Neural cell (in vitro differentiated cells): Measurements from ENCODE around the gene HEXD. TPM values are rescaled to one million over a fixed set of nuclear protein-coding genes. Genes with fewer than 3 reads are reported as not detected.
"Not testable (repeated sequence)": the region's sequence is repeated elsewhere in the genome, so short reads cannot be mapped to it uniquely, and the experiment has no call there.

Experiments used
- H2AFZ ChIP-seq: fragments of 200-600, 300-800 bp; sonication (generic), shearing (Covaris generic); 2 replicates; pipeline ENCODE4 v1.6.0; 2014; ENCODE audit warnings: low read depth, mild to moderate bottlenecking, antibody characterized with exemption, low read length, moderate library complexity
- H3F3A ChIP-seq: fragments of 200-600 bp; shearing (Covaris generic); 2 replicates; pipeline ENCODE4 v1.6.1; 2016; ENCODE audit warnings: mild to moderate bottlenecking, moderate library complexity, mixed read lengths, antibody characterized with exemption, low read length; ENCODE audit not compliant: insufficient read depth, poor library complexity, severe bottlenecking
- H3K27ac ChIP-seq: fragments of 200-600, 300-800 bp; sonication (generic), shearing (Covaris generic); 2 replicates; pipeline ENCODE4 v1.5.1; 2014; ENCODE audit warnings: mild to moderate bottlenecking, low read length, moderate library complexity
- H3K27me3 ChIP-seq: fragments of 300-800, 200-600 bp; sonication (generic), shearing (Covaris generic); 2 replicates; pipeline ENCODE4 v1.6.0; 2014; ENCODE audit warnings: mild to moderate bottlenecking, low read depth, low read length, moderate library complexity; ENCODE audit not compliant: insufficient read depth
- H3K36me3 ChIP-seq: fragments of 300-800, 200-600 bp; sonication (generic), shearing (Covaris generic); 2 replicates; pipeline ENCODE4 v1.5.1; 2014; ENCODE audit warnings: mild to moderate bottlenecking, antibody characterized with exemption, low read length, moderate library complexity; ENCODE audit not compliant: insufficient read depth
- H3K4me2 ChIP-seq: fragments of 300-800, 200-600 bp; sonication (generic), shearing (Covaris generic); 2 replicates; pipeline ENCODE4 v1.6.0; 2014; ENCODE audit warnings: mild to moderate bottlenecking, low read length
- H3K4me3 ChIP-seq: fragments of 300-800, 200-600 bp; sonication (generic), shearing (Covaris generic); 2 replicates; pipeline ENCODE4 v1.5.1; 2014; ENCODE audit warnings: mild to moderate bottlenecking, low read length, moderate library complexity
- H3K79me2 ChIP-seq: fragments of 200-600 bp; shearing (Covaris generic); replicated peaks from 2 replicates; pipeline ENCODE4 v1.6.0; 2014; ENCODE audit warnings: mild to moderate bottlenecking, low read length, moderate library complexity; ENCODE audit not compliant: insufficient read depth
- H3K9ac ChIP-seq: fragments of 300-800, 200-600 bp; sonication (generic), shearing (Covaris generic); 2 replicates; pipeline ENCODE4 v1.6.1; 2016; ENCODE audit warnings: mild to moderate bottlenecking, low read length, mixed read lengths
- H3K9me2 ChIP-seq: fragments of 200-600 bp; shearing (Covaris generic); 2 replicates; pipeline ENCODE4 v1.6.1; 2016; ENCODE audit warnings: mild to moderate bottlenecking, low read length, mixed read lengths; ENCODE audit not compliant: insufficient read depth
- H3K9me3 ChIP-seq: fragments of 200-600, 300-800 bp; sonication (generic), shearing (Covaris generic); 2 replicates; pipeline ENCODE4 v1.6.1; 2016; ENCODE audit warnings: mild to moderate bottlenecking, mixed run types, low read length, moderate library complexity, mixed read lengths
- H4K20me1 ChIP-seq: fragments of 200-600 bp; shearing (Covaris generic); 2 replicates; pipeline ENCODE4 v1.6.1; 2016; ENCODE audit warnings: mild to moderate bottlenecking, mixed run types; ENCODE audit not compliant: insufficient read depth
- CTCF ChIP-seq: fragments of 450-650 bp; IDR thresholded peaks from 2 replicates; pipeline ENCODE4 v1.5.1; 2014; ENCODE audit warnings: antibody characterized with exemption, mild to moderate bottlenecking, moderate library complexity; ENCODE audit not compliant: poor library complexity, severe bottlenecking
- EP300 ChIP-seq: fragments of 450-650 bp; conservative IDR thresholded peaks from 2 replicates; pipeline ENCODE4 v1.6.1; 2014; ENCODE audit warnings: antibody characterized with exemption, mild to moderate bottlenecking, moderate library complexity; ENCODE audit not compliant: poor library complexity, severe bottlenecking
- EZH2 ChIP-seq: fragments of 200-600, 300-800 bp; shearing (Covaris generic), sonication (generic); IDR thresholded peaks from 2 replicates; pipeline ENCODE4 v1.6.1; 2014; ENCODE audit warnings: antibody characterized with exemption, low read length, borderline replicate concordance, mild to moderate bottlenecking; ENCODE audit not compliant: insufficient read depth, poor library complexity, severe bottlenecking
- MXI1 ChIP-seq: fragments of 450-650 bp; conservative IDR thresholded peaks from 2 replicates; pipeline ENCODE4 v1.6.1; 2014; ENCODE audit warnings: antibody characterized with exemption, mild to moderate bottlenecking; ENCODE audit not compliant: poor library complexity, severe bottlenecking
- POLR2AphosphoS5 ChIP-seq: IDR thresholded peaks from 2 replicates; pipeline ENCODE4 v1.6.1; 2012
- RAD21 ChIP-seq: fragments of 450-650 bp; conservative IDR thresholded peaks from 2 replicates; pipeline ENCODE4 v1.6.1; 2014; ENCODE audit warnings: antibody characterized with exemption, mild to moderate bottlenecking, moderate library complexity
- REST ChIP-seq: IDR thresholded peaks from 2 replicates; pipeline ENCODE4 v1.6.1; 2012; ENCODE audit warnings: borderline replicate concordance
- SMC3 ChIP-seq: fragments of 450-650 bp; conservative IDR thresholded peaks from 2 replicates; pipeline ENCODE4 v1.6.1; 2014; ENCODE audit warnings: antibody characterized with exemption, mild to moderate bottlenecking, moderate library complexity; ENCODE audit not compliant: poor library complexity
- TAF1 ChIP-seq: IDR thresholded peaks from 2 replicates; pipeline ENCODE4 v1.6.1; 2012; ENCODE audit warnings: low read depth
- polyA plus RNA-seq: library from polyadenylated mRNA; depleted of rRNA; stranded (reverse); fragments of >200 nt; gene quantifications from 2 replicates; pipeline ENCODE4 v1.2.3, GENCODE V29; 2014

Gene HEXD
- polyA plus RNA-seq, 1 donor from 2014 or later = 72.8 TPM

GRCh38 chr17:82452162-82452561 lies 34.0 kb downstream of the HEXD start:
- peaks cover 10% of the 10 kb centered on the region for H3K79me2 ChIP-seq
- H3K4me2 ChIP-seq = no peak overlapping the region
- no peaks in the 10 kb centered on the region for H3K36me3 ChIP-seq
- H3K4me3 ChIP-seq = no peak overlapping the region
- no peak overlapping the region for H3K27ac ChIP-seq
- no peaks in the 10 kb centered on the region for H3K27me3 ChIP-seq
- no peaks in the 10 kb centered on the region for H3K9me2 ChIP-seq
- no peaks in the 10 kb centered on the region for H3K9me3 ChIP-seq
- no peak for TF ChIP-seq RAD21
- TF ChIP-seq EP300 = no peak
- TF ChIP-seq TAF1 = no peak
- no peak for TF ChIP-seq CTCF
- TF ChIP-seq EZH2 = no peak
- no peak for TF ChIP-seq SMC3
- no peak for TF ChIP-seq POLR2AphosphoS5
- TF ChIP-seq MXI1 = no peak
- no peak for TF ChIP-seq REST
- H3K9ac ChIP-seq = no peak overlapping the region
- H2AFZ ChIP-seq = no peak overlapping the region
- H4K20me1 ChIP-seq = no peaks in the 10 kb centered on the region
- H3F3A ChIP-seq = no peaks in the 10 kb centered on the region

- H3K36me3 ChIP-seq, H3K9ac ChIP-seq, H3F3A ChIP-seq, H3K27me3 ChIP-seq, H4K20me1 ChIP-seq, H3K9me3 ChIP-seq, H3K4me3 ChIP-seq, H3K4me2 ChIP-seq, H2AFZ ChIP-seq, H3K9me2 ChIP-seq, H3K27ac ChIP-seq: not testable (repeated sequence)
- H3K79me2 ChIP-seq = peaks cover 10% of the 10 kb centered on the region
These were observed 35.0 kb downstream of the HEXD start for GRCh38 chr17:82453151-82453550.

- not testable (repeated sequence) for H3K27me3 ChIP-seq, H3K9me3 ChIP-seq, H2AFZ ChIP-seq, H3K4me2 ChIP-seq, H3K9ac ChIP-seq, H3K9me2 ChIP-seq, H3K27ac ChIP-seq, H3F3A ChIP-seq, H3K36me3 ChIP-seq, H3K4me3 ChIP-seq, H4K20me1 ChIP-seq
- H3K79me2 ChIP-seq = peaks cover 10% of the 10 kb centered on the region
These were observed 35.6 kb downstream of the HEXD start for GRCh38 chr17:82453706-82454105.
